ENCODE results near the gene BCAR1.

BCAR1 gene

GRCh38 chr16:75198135-75198600, 53.3 kb downstream of the BCAR1 start:
- TF ChIP-seq POLR2AphosphoS5 (IDR thresholded peaks at IDR 0.05; ENCODE audit: low read depth, low read length) (no peak), FOXP2 (optimal IDR thresholded peaks at IDR 0.05; ENCODE audit: borderline replicate concordance, extremely low read depth, extremely low read length, insufficient read depth) (no peak), SIN3A (IDR thresholded peaks at IDR 0.05; ENCODE audit: borderline replicate concordance, insufficient read depth, low read length) (no peak), TAF1 (IDR thresholded peaks at IDR 0.05; ENCODE audit: borderline replicate concordance, insufficient read depth, low read length) (no peak), REST (IDR thresholded peaks at IDR 0.05; ENCODE audit: insufficient read depth in 1 of 2, low read depth in 2 of 2, low read length in 2 of 2) (no peak)

- no peak for TF ChIP-seq SIN3A (IDR thresholded peaks at IDR 0.05; ENCODE audit: borderline replicate concordance, insufficient read depth, low read length)
Measured at GRCh38 chr16:75197522-75198134, 53.8 kb downstream of the BCAR1 start.

- TF ChIP-seq TAF1 (IDR thresholded peaks at IDR 0.05; ENCODE audit: borderline replicate concordance, insufficient read depth, low read length) (no peak), FOXP2 (optimal IDR thresholded peaks at IDR 0.05; ENCODE audit: borderline replicate concordance, extremely low read depth, extremely low read length, insufficient read depth) (no peak), POLR2AphosphoS5 (IDR thresholded peaks at IDR 0.05; ENCODE audit: low read depth, low read length) (no peak), SIN3A (IDR thresholded peaks at IDR 0.05; ENCODE audit: borderline replicate concordance, insufficient read depth, low read length) (no peak), REST (IDR thresholded peaks at IDR 0.05; ENCODE audit: insufficient read depth in 1 of 2, low read depth in 2 of 2, low read length in 2 of 2) (no peak)
Measured at GRCh38 chr16:75196836-75197235, 54.6 kb downstream of the BCAR1 start.

- TF ChIP-seq TAF1 (IDR thresholded peaks at IDR 0.05; ENCODE audit: borderline replicate concordance, insufficient read depth, low read length) (no peak), REST (IDR thresholded peaks at IDR 0.05; ENCODE audit: insufficient read depth in 1 of 2, low read depth in 2 of 2, low read length in 2 of 2) (no peak), FOXP2 (optimal IDR thresholded peaks at IDR 0.05; ENCODE audit: borderline replicate concordance, extremely low read depth, extremely low read length, insufficient read depth) (no peak)
Measured at GRCh38 chr16:75195811-75196790, 55.3 kb downstream of the BCAR1 start.

- TF ChIP-seq SIN3A (IDR thresholded peaks at IDR 0.05; ENCODE audit: borderline replicate concordance, insufficient read depth, low read length): no peak
- no peak for TF ChIP-seq FOXP2 (optimal IDR thresholded peaks at IDR 0.05; ENCODE audit: borderline replicate concordance, extremely low read depth, extremely low read length, insufficient read depth)
- TF ChIP-seq REST (IDR thresholded peaks at IDR 0.05; ENCODE audit: insufficient read depth in 1 of 2, low read depth in 2 of 2, low read length in 2 of 2): no peak
- no peak for TF ChIP-seq POLR2AphosphoS5 (IDR thresholded peaks at IDR 0.05; ENCODE audit: low read depth, low read length)
- TF ChIP-seq TAF1 (IDR thresholded peaks at IDR 0.05; ENCODE audit: borderline replicate concordance, insufficient read depth, low read length): no peak
Measured at GRCh38 chr16:75193730-75194444, 57.5 kb downstream of the BCAR1 start.
